NOMO-1 (cell line): ENCODE measurements around the gene DNAAF8.
"Not testable (repeated sequence)": the region's sequence is repeated elsewhere in the genome, so short reads cannot be mapped to it uniquely, and the experiment has no call there.

Source experiments
- DNase-seq, 2 experiments: peaks; one replicate each; lab custom pipeline; 2025; ENCODE audit not compliant: unreplicated experiment in 2 of 2; lab: John Stamatoyannopoulos, UW

DNAAF8 gene

GRCh38 chr16:4776141-4776705, 41.9 kb downstream of the DNAAF8 start:
- DNase-seq: no peak

GRCh38 chr16:4777339-4778049, 43.2 kb downstream of the DNAAF8 start:
- no peak for DNase-seq

GRCh38 chr16:4778050-4778392, 43.7 kb downstream of the DNAAF8 start:
- no peak for DNase-seq

- DNase-seq: no peak
These were observed 45.9 kb downstream of the DNAAF8 start for GRCh38 chr16:4780235-4780634.

GRCh38 chr16:4783251-4783950, 49.1 kb downstream of the DNAAF8 start:
- DNase-seq: no peak

GRCh38 chr16:4783951-4784336, 49.6 kb downstream of the DNAAF8 start:
- DNase-seq: no peak

GRCh38 chr16:4784444-4784987, 50.2 kb downstream of the DNAAF8 start:
- DNase-seq: not testable (repeated sequence)

- no peak for DNase-seq
These were observed 51.6 kb downstream of the DNAAF8 start for GRCh38 chr16:4785758-4786433.

- no peak for DNase-seq
These were observed 52.7 kb downstream of the DNAAF8 start for GRCh38 chr16:4787068-4787467.

- DNase-seq: no peak
These were observed 53.5 kb downstream of the DNAAF8 start, which contains the start of gene SEPTIN12 for GRCh38 chr16:4787627-4788482. Gene SEPTIN12 (minus strand): TSS chr16:4788345. CDS start chr16:4787645, 700 bp downstream.

- DNase-seq: no peak
These were observed 54.2 kb downstream of the DNAAF8 start for GRCh38 chr16:4788489-4788889.

GRCh38 chr16:4788910-4789309, 54.6 kb downstream of the DNAAF8 start:
- no peak for DNase-seq

GRCh38 chr16:4790261-4790660, 55.9 kb downstream of the DNAAF8 start:
- no peak for DNase-seq

- DNase-seq: peak in 1 of 2 experiments; percentile 10
These were observed 56.5 kb downstream of the DNAAF8 start for GRCh38 chr16:4790871-4791270.

GRCh38 chr16:4792951-4793513, 58.7 kb downstream of the DNAAF8 start:
- no peak for DNase-seq

GRCh38 chr16:4795181-4795827, 61.0 kb downstream of the DNAAF8 start, which contains the start of gene SMIM22:
Gene SMIM22 (plus strand): TSS chr16:4795369. CDS start chr16:4795735, 366 bp downstream.
- no peak for DNase-seq

GRCh38 chr16:4795828-4796572, 61.7 kb downstream of the DNAAF8 start:
- DNase-seq: no peak

GRCh38 chr16:4796982-4797804, 62.9 kb downstream of the DNAAF8 start:
- DNase-seq: no peak
